Fibroblast of mammary gland (primary cell): ENCODE data around the gene C1orf159.

Experiments used
- DNase-seq: peaks from one replicate; pipeline ENCODE4 v3.0.0-alpha.2; 2010; ENCODE audit warnings: low read depth
- H3K4me3 ChIP-seq: 2 replicates; pipeline ENCODE4 v1.5.1; 2011; ENCODE audit warnings: low read depth, mild to moderate bottlenecking, low read length, moderate library complexity; ENCODE audit not compliant: control insufficient read depth
- CTCF ChIP-seq: conservative IDR thresholded peaks from 2 replicates; pipeline ENCODE4 v1.5.1; 2011; ENCODE audit warnings: low read depth, low read length, inconsistent platforms; ENCODE audit not compliant: control insufficient read depth, insufficient read depth

C1orf159 gene

GRCh38 chr1:1091344-1092148 lies 24.3 kb downstream of the C1orf159 start:
- H3K4me3 ChIP-seq, result no peak overlapping the region
- TF ChIP-seq CTCF, result no peak
- DNase-seq, result no peak

- H3K4me3 ChIP-seq, result no peak overlapping the region
- TF ChIP-seq CTCF, result no peak
- no peak for DNase-seq
Measured at GRCh38 chr1:1090424-1091343, 25.2 kb downstream of the C1orf159 start.

GRCh38 chr1:1089731-1090423 lies 26.0 kb downstream of the C1orf159 start:
- no peak overlapping the region for H3K4me3 ChIP-seq
- no peak for DNase-seq
- no peak for TF ChIP-seq CTCF

- DNase-seq, result no peak
- TF ChIP-seq CTCF, result no peak
Measured at GRCh38 chr1:1088801-1089680, 26.8 kb downstream of the C1orf159 start.

GRCh38 chr1:1088029-1088800 lies 27.7 kb downstream of the C1orf159 start:
- no peak for TF ChIP-seq CTCF
- no peak overlapping the region for H3K4me3 ChIP-seq
- DNase-seq, result no peak

More at GRCh38 chr1:1088801-1089680, 26.8 kb downstream of the C1orf159 start:
- H3K4me3 ChIP-seq, result no peak overlapping the region
